Stimulated activated naive CD8-positive, alpha-beta T cell treated with anti-CD3 and anti-CD28 coated beads, Interleukin-15, Interleukin-2, amounts not matched to agents 100 ng/mL and 50 ng/mL, for 24 hours (primary cell): ENCODE results near the gene AMER3.

ENCODE experiments used
- H3K27ac Mint-ChIP-seq: one replicate; pipeline ENCODE4 v1.8.0; 2021; ENCODE audit warnings: mild to moderate bottlenecking, mixed read lengths
- H3K27me3 Mint-ChIP-seq: one replicate; pipeline ENCODE4 v1.8.0; 2021; ENCODE audit warnings: mixed read lengths
- H3K36me3 Mint-ChIP-seq: one replicate; pipeline ENCODE4 v1.8.0; 2021; ENCODE audit warnings: low read depth, mixed read lengths
- H3K4me1 Mint-ChIP-seq: one replicate; pipeline ENCODE4 v1.8.0; 2021; ENCODE audit warnings: low read depth, mixed read lengths
- H3K4me3 Mint-ChIP-seq: one replicate; pipeline ENCODE4 v1.8.0; 2021; ENCODE audit warnings: mild to moderate bottlenecking, mixed read lengths
- H3K9me3 Mint-ChIP-seq: one replicate; pipeline ENCODE4 v1.8.0; 2021; ENCODE audit warnings: mixed read lengths

The AMER3 gene

GRCh38 chr2:130810490-130810889 is 55.1 kb downstream of the AMER3 start:
- Mint-ChIP-seq H3K27me3 (peaks cover 29% of the 10 kb centered on the region), H3K36me3 (no peaks in the 10 kb centered on the region), H3K4me1 (peaks cover 9% of the 10 kb centered on the region), H3K9me3 (no peaks in the 10 kb centered on the region), H3K27ac (no peak overlapping the region), H3K4me3 (no peak overlapping the region)

GRCh38 chr2:130813722-130814121 is 58.4 kb downstream of the AMER3 start:
- Mint-ChIP-seq H3K36me3 (no peaks in the 10 kb centered on the region), H3K27ac (no peak overlapping the region), H3K4me3 (no peak overlapping the region), H3K9me3 (no peaks in the 10 kb centered on the region), H3K4me1 (no peaks in the 10 kb centered on the region), H3K27me3 (peaks cover 23% of the 10 kb centered on the region)

GRCh38 chr2:130814931-130815680 is 59.8 kb downstream of the AMER3 start:
- Mint-ChIP-seq H3K9me3 (no peaks in the 10 kb centered on the region), H3K27me3 (peaks cover 18% of the 10 kb centered on the region), H3K27ac (no peak overlapping the region), H3K4me1 (no peaks in the 10 kb centered on the region), H3K4me3 (no peak overlapping the region), H3K36me3 (no peaks in the 10 kb centered on the region)
